Stimulated activated CD8-positive, alpha-beta memory T cell treated with anti-CD3 and anti-CD28 coated beads, Interleukin-12 subunit alpha, Interleukin-12 subunit beta, amount 100 ng/mL, for 1 hour (primary cell): ENCODE measurements around the gene ELANE.
"Not testable (repeated sequence)": the region's sequence is repeated elsewhere in the genome, so short reads cannot be mapped to it uniquely, and the experiment has no call there.

Experiments used
- DNase-seq: peaks from one replicate; pipeline ENCODE4 v3.0.0-alpha.2; 2020; ENCODE audit warnings: low read depth

ELANE gene

DNA sequence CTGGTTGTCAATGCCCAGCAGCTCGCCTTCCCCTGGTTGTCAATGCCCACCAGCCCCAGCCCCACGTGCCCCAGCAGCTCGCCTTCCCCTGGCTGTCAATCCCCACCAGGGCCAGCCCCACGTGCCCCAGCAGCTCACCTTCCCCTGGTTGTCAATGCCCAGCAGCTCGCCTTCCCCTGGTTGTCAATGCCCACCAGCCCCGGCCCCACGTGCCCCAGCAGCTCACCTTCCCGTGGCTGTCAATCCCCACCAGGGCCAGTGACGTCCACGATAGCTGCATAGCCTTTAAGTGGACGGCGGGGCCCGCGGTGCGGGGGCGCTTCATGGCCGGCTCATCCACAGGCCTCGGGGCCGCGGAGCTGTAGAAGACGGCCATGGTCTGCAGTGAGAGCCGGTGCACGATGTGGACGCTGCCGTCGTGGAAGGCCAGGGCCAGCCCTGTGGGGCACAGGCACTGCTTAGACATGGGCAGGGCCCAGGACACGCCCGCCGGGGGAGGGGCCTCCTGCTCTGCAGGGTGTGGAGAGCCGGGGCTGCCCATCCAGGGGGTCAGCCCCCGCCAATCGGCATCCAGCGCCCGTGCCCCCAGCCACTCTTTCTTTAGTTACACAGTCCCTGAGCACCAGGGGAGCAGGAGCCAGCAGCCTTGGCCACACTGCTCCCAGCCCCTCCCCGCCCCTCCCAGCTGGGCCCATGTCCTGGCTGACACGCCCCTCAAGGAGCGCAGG, 27.8 kb downstream of the ELANE start:
- DNase-seq: no peak

- no peak for DNase-seq
Observed at GRCh38 chr19:881385-882071, 29.4 kb downstream of the ELANE start.

DNA sequence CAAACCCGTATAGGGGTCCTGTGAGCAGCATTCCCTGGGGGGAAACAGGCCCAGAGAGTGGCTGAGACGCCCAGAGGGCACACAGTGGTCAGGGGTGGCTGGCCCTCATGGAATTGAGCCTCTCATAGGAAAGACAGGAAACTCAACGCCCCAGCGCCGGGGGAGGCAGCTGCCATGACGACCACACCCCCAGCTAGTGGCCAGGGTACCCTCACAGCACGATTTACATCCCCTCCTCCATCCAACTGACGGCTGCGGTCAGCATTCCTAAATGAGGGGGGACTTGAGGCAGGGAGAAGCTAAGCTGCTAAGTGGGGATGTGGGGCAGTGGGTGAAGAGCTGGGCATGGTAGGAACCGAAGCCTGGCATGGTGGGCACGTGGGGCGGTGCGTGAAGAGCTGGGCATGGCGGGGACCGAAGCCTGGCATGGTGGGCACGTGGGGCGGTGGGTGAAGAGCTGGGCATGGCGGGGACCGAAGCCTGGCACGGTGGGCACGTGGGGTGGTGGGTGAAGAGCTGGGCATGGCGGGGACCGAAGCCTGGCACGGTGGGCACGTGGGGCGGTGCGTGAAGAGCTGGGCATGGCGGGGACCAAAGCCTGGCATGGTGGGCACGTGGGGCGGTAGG, 30.9 kb downstream of the ELANE start:
- no peak for DNase-seq

- no peak for DNase-seq
Observed at GRCh38 chr19:883661-884211, 31.6 kb downstream of the ELANE start.

- no peak for DNase-seq
Observed at GRCh38 chr19:884420-885211, 32.5 kb downstream of the ELANE start.

DNA sequence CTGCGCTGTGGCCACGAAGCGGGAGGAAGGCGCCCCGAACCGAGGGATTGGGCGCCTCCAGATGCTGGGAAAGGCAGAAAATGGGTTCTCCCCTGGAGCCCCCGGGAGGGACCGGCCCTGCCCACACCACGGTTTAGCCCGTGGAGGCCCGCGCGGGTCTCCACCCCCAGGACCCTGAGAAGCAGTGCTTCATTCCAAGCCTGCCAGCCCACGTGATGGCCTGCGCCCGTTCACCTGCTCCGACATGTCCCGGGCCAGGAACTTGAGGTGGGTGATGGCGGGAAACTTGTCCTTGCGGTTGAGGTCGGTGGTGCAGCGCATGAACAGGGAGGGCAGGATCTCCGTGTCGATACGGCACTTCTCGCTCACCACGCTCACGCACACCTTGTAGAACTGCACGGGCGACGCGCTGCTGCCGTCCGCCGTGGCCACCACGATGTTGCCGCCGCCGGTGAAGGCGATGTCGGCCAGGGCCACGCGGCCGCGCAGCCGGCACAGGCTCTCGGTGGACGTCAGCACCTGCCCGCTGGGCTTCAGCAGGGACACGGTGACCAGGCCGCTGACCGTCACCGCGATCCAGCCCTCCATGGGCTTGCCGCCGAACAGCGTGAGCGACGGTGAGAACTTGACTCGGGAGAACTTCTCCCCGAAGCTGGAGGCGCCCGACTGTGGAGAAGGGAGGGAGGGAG, 33.6 kb downstream of the ELANE start:
- no peak for DNase-seq

DNA sequence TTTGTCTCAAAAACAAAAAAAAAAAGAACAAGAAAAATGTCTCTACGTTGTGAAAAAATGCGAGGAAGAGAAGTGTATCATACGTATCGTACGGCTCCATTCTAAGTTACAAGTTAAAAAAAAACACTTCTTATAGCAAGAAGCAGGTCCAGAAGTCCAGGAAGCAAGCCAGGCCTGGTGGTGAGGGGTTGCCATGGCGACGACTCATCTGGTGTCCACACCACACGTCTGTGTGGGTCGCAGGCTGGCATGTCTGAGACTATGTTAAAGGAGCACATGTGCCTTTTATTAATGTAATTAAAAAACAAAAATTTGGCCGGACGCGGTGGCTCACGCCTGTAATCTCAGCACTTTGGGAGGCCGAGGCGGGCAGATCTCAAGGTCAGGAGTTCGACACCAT, 35.0 kb downstream of the ELANE start:
- DNase-seq: no peak

GRCh38 chr19:887599-887998, 35.5 kb downstream of the ELANE start:
- no peak for DNase-seq

GRCh38 chr19:888581-889385, 36.7 kb downstream of the ELANE start:
- peak; percentile 51 for DNase-seq

GRCh38 chr19:889662-890295, 37.7 kb downstream of the ELANE start:
- no peak for DNase-seq

DNA sequence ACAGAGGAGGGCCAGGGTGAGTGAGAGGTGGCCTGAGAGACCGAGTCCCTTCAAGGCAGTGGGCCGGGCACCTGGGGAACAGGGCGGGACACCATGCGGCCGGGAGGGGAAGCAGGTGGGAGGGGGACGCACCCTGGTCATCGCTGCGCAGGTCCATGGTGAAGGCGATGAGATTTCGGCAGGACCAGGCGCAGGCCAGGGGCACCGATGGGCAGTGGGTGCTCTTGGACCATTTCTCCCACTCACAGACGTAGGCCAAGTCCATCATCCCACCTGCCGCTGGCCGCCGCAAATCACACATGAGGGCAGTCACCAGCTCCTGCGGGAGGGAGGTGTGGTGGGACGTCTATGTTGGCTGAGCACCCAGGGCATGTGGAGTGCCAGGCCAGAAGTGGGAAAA, 38.7 kb downstream of the ELANE start:
- DNase-seq: no peak

DNA sequence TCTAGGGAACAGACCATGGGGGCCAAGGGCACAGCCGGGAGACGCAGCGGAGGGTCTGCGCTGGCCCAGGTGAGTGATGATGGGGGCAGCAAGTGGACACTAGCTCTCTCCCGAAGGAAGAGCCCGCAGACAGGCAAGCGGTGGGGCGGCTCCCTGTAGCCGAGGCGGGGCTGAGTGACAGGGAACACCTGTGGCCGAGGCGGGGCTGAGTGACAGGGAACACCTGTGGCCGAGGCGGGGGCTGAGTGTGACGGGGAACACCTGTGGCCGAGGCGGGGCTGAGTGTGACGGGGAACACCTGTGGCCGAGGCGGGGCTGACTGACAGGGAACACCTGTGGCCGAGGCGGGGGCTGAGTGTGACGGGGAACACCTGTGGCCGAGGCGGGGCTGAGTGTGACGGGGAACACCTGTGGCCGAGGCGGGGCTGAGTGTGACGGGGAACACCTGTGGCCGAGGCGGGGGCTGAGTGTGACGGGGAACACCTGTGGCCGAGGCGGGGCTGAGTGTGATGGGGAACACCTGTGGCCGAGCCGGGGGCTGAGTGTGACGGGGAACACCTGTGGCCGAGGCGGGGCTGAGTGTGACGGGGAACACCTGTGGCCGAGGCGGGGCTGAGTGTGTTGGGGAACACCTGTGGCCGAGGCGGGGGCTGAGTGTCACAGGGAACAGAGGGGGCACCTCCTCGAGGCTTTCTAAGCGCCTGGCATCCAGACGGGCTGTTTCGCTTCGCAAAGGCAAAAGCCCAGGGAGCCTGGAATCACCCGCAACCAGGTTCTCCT, 39.5 kb downstream of the ELANE start:
- DNase-seq: not testable (repeated sequence)

GRCh38 chr19:892243-892893, 40.3 kb downstream of the ELANE start:
- no peak for DNase-seq

DNA sequence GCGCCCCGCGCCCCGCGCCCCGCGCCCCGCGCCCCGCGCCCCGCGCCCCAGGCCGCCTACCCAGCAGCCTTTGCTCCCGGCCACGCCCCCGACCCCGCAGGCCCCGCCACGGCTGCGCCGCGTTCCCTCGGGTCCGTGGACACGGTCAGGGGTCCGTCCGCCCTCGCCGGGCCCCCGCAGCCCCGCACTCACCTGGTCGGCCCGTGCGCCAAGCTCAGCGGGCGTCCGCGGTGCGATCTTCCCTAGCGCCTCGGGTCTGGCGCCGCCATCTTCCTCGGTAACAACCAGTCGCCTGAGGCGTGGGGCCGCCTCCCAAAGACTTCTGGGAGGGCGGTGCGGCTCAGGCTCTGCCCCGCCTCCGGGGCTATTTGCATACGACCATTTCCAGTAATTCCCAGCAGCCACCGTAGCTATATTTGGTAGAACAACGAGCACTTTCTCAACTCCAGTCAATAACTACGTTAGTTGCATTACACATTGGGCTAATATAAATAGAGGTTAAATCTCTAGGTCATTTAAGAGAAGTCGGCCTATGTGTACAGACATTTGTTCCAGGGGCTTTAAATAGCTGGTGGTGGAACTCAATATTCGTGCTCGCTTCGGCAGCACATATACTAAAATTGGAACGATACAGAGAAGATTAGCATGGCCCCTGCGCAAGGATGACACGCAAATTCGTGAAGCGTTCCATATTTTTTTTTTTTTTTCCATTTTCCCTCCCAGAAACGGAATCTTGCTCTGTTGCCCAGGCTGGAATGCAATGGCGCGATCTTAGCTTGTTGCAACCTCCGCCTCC, 41.0 kb downstream of the ELANE start, which contains the start of the genes MED16 and RNU6-9:
TSS of gene MED16 (minus strand) at position 294 of the 796 bp plus-strand sequence. CDS start 2,056 bp downstream, outside the sequence.
TSS of gene RNU6-9 (plus strand) at position 591 of the 796 bp plus-strand sequence.
- DNase-seq: peak; percentile 81

DNA sequence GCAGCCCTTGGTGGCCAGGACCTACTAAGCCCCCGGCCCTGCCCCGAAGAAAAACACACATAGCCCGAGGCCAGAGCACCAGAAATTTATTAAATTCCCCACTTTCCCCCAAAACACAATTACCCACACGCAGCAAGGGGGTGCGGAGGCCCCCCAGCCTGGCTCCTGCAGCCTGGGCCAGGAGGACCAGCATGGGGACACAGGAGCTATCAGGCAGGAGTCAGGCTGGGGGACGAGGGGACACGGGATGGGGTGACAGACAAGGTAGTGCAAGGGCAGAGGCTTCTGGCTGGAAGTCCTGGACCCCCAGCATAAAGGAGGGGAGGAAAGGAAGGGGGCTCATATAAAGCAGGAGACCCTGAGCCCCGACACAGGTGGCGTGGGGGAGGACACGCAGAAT, 44.3 kb downstream of the ELANE start:
- DNase-seq: no peak

- DNase-seq: no peak
Observed at GRCh38 chr19:896999-897398, 44.9 kb downstream of the ELANE start.

DNA sequence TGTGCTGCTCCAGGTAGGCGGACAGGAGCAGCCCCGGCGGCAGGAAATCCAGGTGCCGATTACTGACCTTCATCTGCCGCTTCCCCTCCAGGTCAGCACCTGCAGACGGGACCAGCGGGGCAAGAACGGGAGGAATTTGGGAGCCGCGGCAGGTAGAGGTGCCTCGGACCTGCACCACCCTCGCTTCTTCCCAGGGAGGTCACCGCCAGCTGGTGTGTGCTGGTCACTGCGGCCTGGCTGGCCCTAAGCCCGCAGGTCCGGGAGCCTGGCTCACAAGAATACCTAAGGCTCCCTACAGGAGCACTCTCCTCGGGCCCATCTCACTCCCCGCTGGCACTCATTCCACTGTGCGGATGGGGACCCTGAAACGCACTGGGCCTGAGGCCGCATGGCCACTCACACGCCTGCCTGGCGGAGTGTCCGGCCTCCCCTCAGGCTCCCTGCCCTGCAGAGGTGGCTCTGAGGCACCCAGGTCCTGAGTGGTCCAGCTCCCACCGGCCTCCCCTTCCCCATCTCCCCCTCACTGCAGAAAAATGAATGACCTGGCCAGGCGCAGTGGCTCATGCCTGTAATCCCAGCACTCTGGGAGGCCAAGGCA, 45.4 kb downstream of the ELANE start:
- no peak for DNase-seq
